AG04449 (cell line): ENCODE data around the gene FRAS1.
"Not testable (repeated sequence)": the region's sequence is repeated elsewhere in the genome, so short reads cannot be mapped to it uniquely, and the experiment has no call there.

Source experiments
- CTCF ChIA-PET: fragments of 350-600 bp; formaldehyde crosslinking; extraction: SDS; loops from one replicate; lab custom pipeline; 2021; ENCODE audit warnings: antibody characterized with exemption; lab: Yijun Ruan, JAX
- POLR2A ChIA-PET: fragments of 400-600, 350-600 bp; formaldehyde crosslinking; extraction: SDS; loops from one replicate; lab custom pipeline; 2020; ENCODE audit warnings: antibody characterized with exemption, inconsistent platforms; lab: Yijun Ruan, JAX
- DNase-seq: peaks from one replicate; pipeline ENCODE4 v3.0.0-alpha.2; 2010; ENCODE audit warnings: low read depth, low spot score
- H3K4me3 ChIP-seq: 2 replicates; pipeline ENCODE4 v1.5.1; 2011; ENCODE audit warnings: low read depth, mild to moderate bottlenecking, control low read depth, low read length
- TF ChIP-seq, protein P1 (sequence below): IDR thresholded peaks from one replicate; pipeline ENCODE4 v1.5.1; 2011; ENCODE audit warnings: mild to moderate bottlenecking, moderate library complexity, low read length, control low read depth, inconsistent platforms; ENCODE audit not compliant: insufficient read depth; ENCODE audit errors: missing control alignments

The FRAS1 gene

DNA sequence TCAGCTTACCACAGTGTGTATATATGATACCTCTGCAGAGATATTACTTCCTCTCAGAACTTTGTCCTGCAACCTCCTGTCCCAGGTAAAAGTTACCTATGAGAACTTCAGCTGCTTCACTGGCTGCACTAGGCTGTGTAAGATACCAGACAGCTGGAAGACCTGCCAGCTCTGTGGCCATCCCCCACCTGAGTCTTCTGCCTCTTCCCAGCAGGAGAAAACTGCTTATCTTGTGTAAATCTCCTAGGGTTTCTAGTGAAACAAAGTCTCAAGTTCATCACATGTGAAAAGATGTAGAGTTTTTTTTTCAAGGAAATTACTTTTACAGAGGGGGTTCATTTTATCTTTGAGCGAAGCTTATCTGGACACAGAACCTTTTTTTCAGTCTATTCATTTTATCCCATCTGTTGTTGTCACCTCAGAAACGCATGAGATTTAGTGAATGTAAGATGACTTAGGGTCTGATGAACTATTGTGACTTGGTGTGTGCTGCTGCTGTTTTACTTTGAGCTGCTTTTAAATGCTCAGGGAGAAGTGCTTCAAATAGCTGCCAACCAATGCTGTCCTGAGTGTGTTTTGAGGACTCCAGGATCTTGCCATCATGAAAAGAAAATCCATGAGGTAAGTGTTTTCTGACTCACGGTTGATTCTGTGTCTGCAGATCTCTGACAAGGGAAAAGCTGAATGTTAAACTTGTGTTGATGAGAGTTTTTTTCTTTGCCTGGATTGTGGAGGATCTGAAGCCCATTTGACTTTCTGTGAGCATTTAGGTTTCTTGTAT lies 187.8 kb downstream of the FRAS1 start:
- no peak for DNase-seq
- CTCF ChIA-PET: no interaction called here
- H3K4me3 ChIP-seq: no peak overlapping the region
- TF ChIP-seq, protein P1, sequence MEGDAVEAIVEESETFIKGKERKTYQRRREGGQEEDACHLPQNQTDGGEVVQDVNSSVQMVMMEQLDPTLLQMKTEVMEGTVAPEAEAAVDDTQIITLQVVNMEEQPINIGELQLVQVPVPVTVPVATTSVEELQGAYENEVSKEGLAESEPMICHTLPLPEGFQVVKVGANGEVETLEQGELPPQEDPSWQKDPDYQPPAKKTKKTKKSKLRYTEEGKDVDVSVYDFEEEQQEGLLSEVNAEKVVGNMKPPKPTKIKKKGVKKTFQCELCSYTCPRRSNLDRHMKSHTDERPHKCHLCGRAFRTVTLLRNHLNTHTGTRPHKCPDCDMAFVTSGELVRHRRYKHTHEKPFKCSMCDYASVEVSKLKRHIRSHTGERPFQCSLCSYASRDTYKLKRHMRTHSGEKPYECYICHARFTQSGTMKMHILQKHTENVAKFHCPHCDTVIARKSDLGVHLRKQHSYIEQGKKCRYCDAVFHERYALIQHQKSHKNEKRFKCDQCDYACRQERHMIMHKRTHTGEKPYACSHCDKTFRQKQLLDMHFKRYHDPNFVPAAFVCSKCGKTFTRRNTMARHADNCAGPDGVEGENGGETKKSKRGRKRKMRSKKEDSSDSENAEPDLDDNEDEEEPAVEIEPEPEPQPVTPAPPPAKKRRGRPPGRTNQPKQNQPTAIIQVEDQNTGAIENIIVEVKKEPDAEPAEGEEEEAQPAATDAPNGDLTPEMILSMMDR: no peak
- POLR2A ChIA-PET: no interaction called here

GRCh38 chr4:78247536-78248285 lies 190.6 kb downstream of the FRAS1 start:
- TF ChIP-seq, protein P1: no peak
- POLR2A ChIA-PET: no interaction called here
- no peak overlapping the region for H3K4me3 ChIP-seq
- no peak for DNase-seq
- CTCF ChIA-PET: no interaction called here

DNA sequence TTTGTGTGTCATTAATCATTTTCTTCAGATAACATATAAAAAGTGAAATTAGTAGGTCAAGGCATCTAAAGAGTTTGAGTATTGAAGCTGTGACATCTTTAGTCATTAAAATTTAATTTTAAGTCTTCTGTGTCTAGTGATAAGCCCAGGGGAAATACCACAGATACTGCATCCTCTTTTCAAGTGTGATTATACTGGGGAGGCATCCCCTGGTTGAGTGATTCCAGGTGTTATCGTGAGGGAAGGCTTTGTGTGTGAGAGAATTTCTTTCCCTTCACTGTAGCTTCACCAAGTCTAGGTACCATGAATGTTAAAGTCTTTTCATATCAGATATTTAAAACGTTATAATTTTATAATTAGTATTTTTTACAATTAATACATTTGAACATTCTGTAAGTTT lies 193.4 kb downstream of the FRAS1 start:
- DNase-seq: no peak
- no peak overlapping the region for H3K4me3 ChIP-seq
- TF ChIP-seq, protein P1: no peak
- ChIA-PET CTCF (no interaction called here), POLR2A (no interaction called here)

DNA sequence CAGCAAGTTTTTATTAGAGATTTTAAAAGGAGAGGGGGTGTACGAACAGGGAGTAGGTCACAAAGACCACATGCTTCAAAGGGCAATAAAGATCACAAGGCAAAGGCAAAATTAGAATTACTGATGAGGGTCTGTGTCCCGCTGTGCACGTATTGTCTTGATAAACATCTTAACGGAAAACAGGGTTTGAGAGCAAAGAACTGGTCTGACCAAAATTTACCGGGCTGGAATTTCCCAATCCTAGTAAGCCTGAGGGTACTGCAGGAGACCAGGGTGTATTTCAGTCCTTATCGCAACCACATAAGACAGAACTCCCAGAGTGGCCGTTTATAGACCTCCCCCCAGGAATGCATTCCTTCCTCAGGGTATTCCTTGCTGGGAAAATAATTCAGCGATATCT lies 195.7 kb downstream of the FRAS1 start:
- POLR2A ChIA-PET, CTCF ChIA-PET, DNase-seq, H3K4me3 ChIP-seq: not testable (repeated sequence)

DNA sequence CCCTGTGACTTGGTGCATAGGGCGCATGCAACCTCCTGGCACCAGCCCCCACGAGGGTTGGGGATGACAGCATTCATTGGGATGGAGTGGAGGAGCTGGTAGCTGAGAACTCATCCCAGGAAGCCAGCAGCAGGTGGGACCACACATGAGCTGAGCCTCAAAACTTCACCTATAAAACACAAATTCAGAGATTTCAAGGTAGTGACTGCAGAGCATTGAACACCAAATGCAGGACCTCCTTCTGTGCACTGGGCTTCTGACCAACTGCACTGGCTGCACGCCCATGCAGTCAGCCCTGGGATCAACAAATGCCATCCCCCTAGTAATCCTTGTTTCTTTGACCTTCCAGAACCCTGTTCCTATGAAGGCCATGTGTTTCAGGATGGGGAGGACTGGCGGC lies 197.8 kb downstream of the FRAS1 start:
- TF ChIP-seq, protein P1: no peak
- no peak overlapping the region for H3K4me3 ChIP-seq
- ChIA-PET CTCF (no interaction called here), POLR2A (no interaction called here)
- no peak for DNase-seq

DNA sequence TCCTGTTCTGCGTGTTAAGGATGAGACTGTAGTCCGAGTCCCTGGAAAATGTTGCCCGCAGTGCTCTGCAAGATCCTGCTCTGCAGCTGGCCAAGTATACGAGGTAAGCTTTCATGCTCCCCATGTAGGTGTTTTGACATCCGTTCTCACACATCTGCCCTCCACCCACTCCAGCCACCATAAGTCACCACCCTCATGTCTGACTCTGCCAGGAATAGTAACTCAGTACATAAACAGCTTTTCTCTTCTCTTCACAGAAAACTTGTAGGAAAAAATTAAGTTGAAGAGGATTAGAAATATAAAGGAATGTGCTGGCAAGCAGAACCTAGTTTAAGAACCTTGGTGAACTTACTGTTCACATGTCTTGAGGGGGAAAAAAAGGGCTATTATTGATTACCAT lies 207.9 kb downstream of the FRAS1 start:
- POLR2A ChIA-PET: no interaction called here
- no peak for DNase-seq
- TF ChIP-seq, protein P1: no peak
- no peak overlapping the region for H3K4me3 ChIP-seq
- CTCF ChIA-PET: no interaction called here

DNA sequence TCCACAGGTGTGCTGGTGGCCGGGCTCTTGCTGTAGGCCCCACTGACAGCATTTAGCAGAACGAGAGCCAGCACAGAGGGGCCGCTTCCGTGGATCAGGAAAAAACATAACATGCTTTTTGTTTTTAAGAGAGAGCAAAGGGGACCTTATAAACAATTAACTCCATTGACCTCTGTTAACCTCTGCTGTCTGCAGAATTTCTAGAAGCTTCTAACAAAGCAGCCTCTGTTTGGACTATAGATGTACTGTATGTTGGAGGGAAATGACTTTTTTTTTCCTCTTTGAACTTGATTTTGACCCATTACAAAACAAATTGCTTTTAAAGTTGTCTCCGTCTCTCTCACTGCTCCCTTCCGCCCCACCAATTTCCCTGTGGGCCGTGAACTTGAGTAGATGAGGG lies 210.7 kb downstream of the FRAS1 start:
- POLR2A ChIA-PET: no interaction called here
- no peak overlapping the region for H3K4me3 ChIP-seq
- DNase-seq: no peak
- CTCF ChIA-PET: no interaction called here
- TF ChIP-seq, protein P1: no peak
